ENCODE results near the gene TNFSF11.

The TNFSF11 gene

GRCh38 chr13:42561752-42562467 lies 12.0 kb upstream of the TNFSF11 start:
- no peak for TF ChIP-seq CTCF (IDR thresholded peaks at IDR 0.05; ENCODE audit: low read depth, low read length)
- DNase-seq (ENCODE audit: extremely low read depth, low read depth), result no peak

- DNase-seq (ENCODE audit: extremely low read depth, low read depth), result no peak
- no peak for TF ChIP-seq CTCF (IDR thresholded peaks at IDR 0.05; ENCODE audit: low read depth, low read length)
Measured at GRCh38 chr13:42567906-42568305, 6.0 kb upstream of the TNFSF11 start.

- no peak for DNase-seq (ENCODE audit: extremely low read depth, low read depth)
- no peak for TF ChIP-seq CTCF (IDR thresholded peaks at IDR 0.05; ENCODE audit: low read depth, low read length)
Measured at GRCh38 chr13:42569576-42570344, 4.2 kb upstream of the TNFSF11 start.

GRCh38 chr13:42571895-42572294 lies 2.1 kb upstream of the TNFSF11 start:
- DNase-seq (ENCODE audit: extremely low read depth, low read depth), result no peak
- TF ChIP-seq CTCF (IDR thresholded peaks at IDR 0.05; ENCODE audit: low read depth, low read length), result no peak

DNA sequence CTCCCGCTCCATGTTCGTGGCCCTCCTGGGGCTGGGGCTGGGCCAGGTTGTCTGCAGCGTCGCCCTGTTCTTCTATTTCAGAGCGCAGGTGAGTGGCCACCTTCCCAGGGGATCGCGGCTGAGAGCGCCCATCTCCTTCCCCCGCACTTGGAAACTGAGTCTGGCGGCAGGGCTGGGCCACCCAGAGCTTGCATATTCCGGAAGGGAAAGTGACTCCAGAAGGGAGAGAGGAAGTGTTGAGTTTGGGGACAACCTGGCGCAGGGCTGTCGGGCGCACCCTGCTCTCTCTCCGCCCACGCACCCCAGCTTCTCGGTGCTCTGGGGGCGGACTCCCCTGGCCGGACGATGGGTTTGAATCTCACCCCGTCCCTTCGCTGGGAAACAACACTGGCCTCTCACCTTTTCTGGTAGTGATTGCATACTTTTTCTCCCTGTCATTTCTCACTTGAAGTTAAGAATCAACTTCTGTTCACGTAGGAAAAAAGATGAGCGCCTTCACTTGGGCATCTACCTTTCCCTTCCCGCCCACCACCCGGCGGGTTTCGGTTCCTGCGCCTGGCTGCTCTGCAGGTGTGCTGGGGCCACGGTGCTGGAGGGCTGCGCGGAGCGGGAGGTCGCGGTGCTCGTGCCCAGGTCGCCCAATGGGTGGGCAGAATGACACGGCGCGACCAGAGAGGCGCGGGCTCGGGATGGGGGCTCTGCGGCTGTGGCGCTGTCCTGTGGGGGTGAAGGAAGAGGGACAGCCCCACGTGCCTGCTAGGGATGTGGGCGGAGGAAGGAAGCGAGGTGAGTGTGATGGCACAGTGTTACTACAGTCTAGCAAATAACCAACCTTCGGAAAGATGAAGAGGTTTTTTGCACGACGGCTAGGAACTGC lies 721 bp downstream of the TNFSF11 start:
- DNase-seq (ENCODE audit: extremely low read depth, low read depth), result no peak
- no peak for TF ChIP-seq CTCF (IDR thresholded peaks at IDR 0.05; ENCODE audit: low read depth, low read length)

DNA sequence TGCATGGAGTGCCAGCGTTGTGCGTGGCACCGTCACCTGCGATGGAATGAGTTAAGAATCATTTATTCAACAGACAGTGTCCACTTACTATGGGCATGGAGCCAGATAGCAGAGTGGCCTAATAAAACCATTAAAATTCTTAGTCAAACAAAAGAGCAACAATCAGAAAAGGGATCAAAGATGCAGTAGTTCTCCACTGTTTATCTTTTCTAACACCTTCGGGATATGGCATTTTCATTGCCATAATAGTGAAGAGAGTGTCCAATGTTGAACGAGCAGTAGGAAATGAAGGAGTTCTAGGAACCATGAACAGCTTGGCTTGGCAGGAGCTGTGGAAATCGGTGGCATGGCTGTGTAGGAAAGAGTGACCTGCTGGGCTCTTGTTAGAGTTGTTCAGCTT lies 2.0 kb downstream of the TNFSF11 start:
- no peak for TF ChIP-seq CTCF (IDR thresholded peaks at IDR 0.05; ENCODE audit: low read depth, low read length)
- no peak for DNase-seq (ENCODE audit: extremely low read depth, low read depth)
